Nephron (organoid): ENCODE results near the gene KLHL25.

Experiments used
- H3K27ac Mint-ChIP-seq, 3 experiments: 2 replicates each; pipeline ENCODE4 v1.8.0; 2020; ENCODE audit warnings: mixed read lengths in 3 of 3, mild to moderate bottlenecking in 2 of 3, moderate library complexity in 1 of 3
- H3K27me3 Mint-ChIP-seq: 2 replicates; pipeline ENCODE4 v1.8.0; 2021; ENCODE audit warnings: low read depth, mild to moderate bottlenecking, moderate library complexity, mixed read lengths
- H3K36me3 Mint-ChIP-seq: 2 replicates; pipeline ENCODE4 v1.8.0; 2020; ENCODE audit warnings: low read depth, mixed read lengths
- H3K4me1 Mint-ChIP-seq: 2 replicates; pipeline ENCODE4 v1.8.0; 2020; ENCODE audit warnings: mixed read lengths
- H3K4me3 Mint-ChIP-seq, 3 experiments: 2 replicates each; pipeline ENCODE4 v1.8.0; 2020; ENCODE audit warnings: mild to moderate bottlenecking in 3 of 3, mixed read lengths in 3 of 3, moderate library complexity in 2 of 3
- H3K9me3 Mint-ChIP-seq: 2 replicates; pipeline ENCODE4 v1.8.0; 2020; ENCODE audit warnings: mixed read lengths
- TF ChIP-seq, protein P1 (sequence below), 3 experiments: fragments of 200-600 bp; sonication (generic); IDR thresholded peaks; one replicate each; pipeline ENCODE4 v1.5.0; 2021; ENCODE audit warnings: antibody characterized with exemption in 3 of 3; ENCODE audit not compliant: unreplicated experiment in 3 of 3

Gene KLHL25

DNA sequence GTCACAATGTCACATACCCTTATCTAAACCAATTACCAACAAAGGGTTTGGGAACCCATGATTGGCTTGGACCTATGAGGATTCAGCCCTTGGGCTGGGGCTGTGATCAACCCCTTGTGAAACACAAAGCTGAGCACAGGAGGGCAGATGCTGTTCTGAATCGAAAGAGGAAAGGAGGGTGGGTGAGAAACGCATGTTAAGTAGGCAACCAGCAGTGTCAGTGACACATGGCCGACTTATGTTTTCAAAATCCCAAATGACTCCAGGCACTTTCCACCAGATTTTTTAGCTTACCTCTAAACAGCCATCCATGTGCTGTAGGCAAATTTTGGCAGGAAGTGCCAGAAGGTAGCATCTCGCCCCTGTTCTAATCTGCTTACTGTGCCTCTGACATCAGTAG is 34.1 kb upstream of the KLHL25 start:
- Mint-ChIP-seq H3K36me3 (no peaks in the 10 kb centered on the region), H3K27ac (no peak overlapping the region), H3K4me1 (peaks cover 8% of the 10 kb centered on the region), H3K27me3 (peaks cover 4% of the 10 kb centered on the region), H3K9me3 (no peaks in the 10 kb centered on the region), H3K4me3 (no peak overlapping the region)
- TF ChIP-seq, protein P1, sequence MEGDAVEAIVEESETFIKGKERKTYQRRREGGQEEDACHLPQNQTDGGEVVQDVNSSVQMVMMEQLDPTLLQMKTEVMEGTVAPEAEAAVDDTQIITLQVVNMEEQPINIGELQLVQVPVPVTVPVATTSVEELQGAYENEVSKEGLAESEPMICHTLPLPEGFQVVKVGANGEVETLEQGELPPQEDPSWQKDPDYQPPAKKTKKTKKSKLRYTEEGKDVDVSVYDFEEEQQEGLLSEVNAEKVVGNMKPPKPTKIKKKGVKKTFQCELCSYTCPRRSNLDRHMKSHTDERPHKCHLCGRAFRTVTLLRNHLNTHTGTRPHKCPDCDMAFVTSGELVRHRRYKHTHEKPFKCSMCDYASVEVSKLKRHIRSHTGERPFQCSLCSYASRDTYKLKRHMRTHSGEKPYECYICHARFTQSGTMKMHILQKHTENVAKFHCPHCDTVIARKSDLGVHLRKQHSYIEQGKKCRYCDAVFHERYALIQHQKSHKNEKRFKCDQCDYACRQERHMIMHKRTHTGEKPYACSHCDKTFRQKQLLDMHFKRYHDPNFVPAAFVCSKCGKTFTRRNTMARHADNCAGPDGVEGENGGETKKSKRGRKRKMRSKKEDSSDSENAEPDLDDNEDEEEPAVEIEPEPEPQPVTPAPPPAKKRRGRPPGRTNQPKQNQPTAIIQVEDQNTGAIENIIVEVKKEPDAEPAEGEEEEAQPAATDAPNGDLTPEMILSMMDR (IDR thresholded peaks at IDR 0.05; ENCODE audit: unreplicated experiment in 3 of 3), result no peak

DNA sequence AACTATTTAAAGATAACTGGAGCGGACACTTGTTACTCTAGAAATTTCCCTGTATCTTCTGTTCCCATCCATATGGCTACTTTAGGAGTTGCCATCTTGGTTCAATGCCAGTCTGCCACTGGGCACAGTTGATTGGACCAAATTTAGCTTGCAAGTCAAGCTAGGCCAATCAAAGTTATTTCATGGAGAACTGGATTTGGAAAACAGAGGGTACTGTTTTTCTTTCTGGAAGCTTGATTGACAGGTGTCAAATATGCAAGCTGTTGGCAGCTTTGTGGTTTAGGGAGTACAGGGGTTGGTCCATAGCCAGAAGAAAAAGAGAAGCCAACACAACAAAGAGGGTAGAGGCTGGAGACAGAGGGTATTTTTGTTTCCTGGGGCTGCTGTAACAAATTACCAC is 33.4 kb upstream of the KLHL25 start:
- H3K27me3 Mint-ChIP-seq, result peaks cover 4% of the 10 kb centered on the region
- H3K9me3 Mint-ChIP-seq, result no peaks in the 10 kb centered on the region
- no peaks in the 10 kb centered on the region for H3K36me3 Mint-ChIP-seq
- peaks cover 8% of the 10 kb centered on the region for H3K4me1 Mint-ChIP-seq
- H3K4me3 Mint-ChIP-seq, result no peak overlapping the region
- no peak overlapping the region for H3K27ac Mint-ChIP-seq
- TF ChIP-seq, protein P1 (IDR thresholded peaks at IDR 0.05; ENCODE audit: unreplicated experiment in 3 of 3), result no peak

DNA sequence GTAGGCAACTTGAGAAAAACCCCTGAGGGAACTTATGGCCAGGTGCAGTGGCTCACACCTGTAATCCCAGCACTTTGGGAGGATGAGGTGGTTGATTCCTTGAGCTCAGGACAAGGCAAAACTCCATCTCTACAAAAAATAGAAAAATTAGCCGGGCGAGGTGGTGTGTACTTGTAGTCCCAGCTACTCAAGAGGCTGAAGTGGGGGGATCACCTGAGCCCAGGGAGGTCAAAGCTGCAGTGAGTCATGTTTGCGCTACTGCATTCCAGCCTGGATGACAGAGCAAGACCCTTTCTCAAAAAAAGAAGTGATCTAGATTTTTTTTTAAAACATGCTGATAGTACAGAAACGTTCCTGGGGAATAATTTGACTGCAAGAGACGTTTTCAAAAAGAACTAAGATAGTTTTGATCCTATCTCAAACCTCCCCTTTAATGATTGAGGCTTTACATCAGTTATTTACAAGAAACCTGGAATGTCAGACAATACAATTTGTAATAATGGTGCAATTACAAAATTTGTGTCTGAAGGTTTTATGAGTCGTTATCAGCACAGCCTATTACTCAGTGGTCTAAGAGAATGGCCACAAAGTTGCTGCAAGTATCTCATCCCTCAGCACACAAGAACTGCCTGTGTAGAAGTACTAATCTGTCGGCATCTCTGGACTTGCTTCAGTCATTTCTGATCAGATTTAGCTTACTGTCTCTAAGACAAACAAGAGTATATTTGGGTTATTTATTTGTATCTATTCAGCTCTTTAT is 32.2 kb upstream of the KLHL25 start:
- H3K27me3 Mint-ChIP-seq, result peaks cover 4% of the 10 kb centered on the region
- TF ChIP-seq, protein P1 (IDR thresholded peaks at IDR 0.05; ENCODE audit: unreplicated experiment in 3 of 3), result no peak
- H3K9me3 Mint-ChIP-seq, result no peaks in the 10 kb centered on the region
- H3K36me3 Mint-ChIP-seq, result no peaks in the 10 kb centered on the region
- no peak overlapping the region for H3K27ac Mint-ChIP-seq
- peaks cover 6% of the 10 kb centered on the region for H3K4me1 Mint-ChIP-seq
- no peak overlapping the region for H3K4me3 Mint-ChIP-seq

DNA sequence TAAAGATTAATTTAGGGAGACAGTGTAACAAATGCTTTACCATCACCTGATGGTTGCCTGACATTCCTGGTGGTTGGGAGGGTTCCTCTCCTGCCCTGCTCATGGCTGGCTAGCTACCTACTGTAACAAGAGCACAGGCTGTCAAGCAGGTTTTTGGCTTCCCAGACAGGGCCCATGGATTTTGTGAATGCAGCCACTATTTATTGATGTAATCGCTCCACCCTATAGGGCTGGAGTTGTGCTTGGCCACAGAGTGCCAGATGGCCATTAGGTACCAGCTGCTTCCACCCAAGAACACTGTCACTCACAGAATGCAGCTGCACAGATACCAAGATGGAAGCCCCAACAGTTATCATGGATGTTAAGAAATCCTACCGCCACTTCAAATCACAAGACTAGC is 31.0 kb upstream of the KLHL25 start:
- no peak overlapping the region for H3K4me3 Mint-ChIP-seq
- H3K27ac Mint-ChIP-seq, result no peak overlapping the region
- H3K9me3 Mint-ChIP-seq, result no peaks in the 10 kb centered on the region
- TF ChIP-seq, protein P1 (IDR thresholded peaks at IDR 0.05; ENCODE audit: unreplicated experiment in 3 of 3), result no peak
- H3K36me3 Mint-ChIP-seq, result no peaks in the 10 kb centered on the region
- H3K4me1 Mint-ChIP-seq, result no peaks in the 10 kb centered on the region
- H3K27me3 Mint-ChIP-seq, result peaks cover 4% of the 10 kb centered on the region

DNA sequence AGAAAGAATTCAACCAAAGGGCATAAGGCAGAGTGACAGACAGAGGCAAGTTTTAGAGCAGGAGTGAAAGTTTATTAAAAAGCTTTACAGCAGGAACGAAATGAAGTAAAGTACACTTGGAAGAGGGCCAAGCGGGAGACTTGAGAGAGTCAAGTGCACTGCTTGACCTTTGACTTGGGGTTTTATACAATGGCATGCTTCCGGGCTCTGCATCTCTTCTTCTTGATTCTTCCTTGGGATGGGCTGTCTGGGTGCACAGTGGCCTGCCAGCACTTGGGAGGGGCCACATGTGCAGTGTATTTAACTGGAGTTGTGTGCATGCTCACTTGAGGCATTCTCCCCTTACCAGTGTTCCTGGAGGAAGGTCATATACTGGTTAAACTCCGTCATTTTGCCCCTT is 30.4 kb upstream of the KLHL25 start:
- Mint-ChIP-seq H3K36me3 (no peaks in the 10 kb centered on the region), H3K27ac (no peak overlapping the region), H3K4me3 (no peak overlapping the region), H3K4me1 (no peaks in the 10 kb centered on the region), H3K27me3 (peaks cover 4% of the 10 kb centered on the region), H3K9me3 (no peaks in the 10 kb centered on the region)
- TF ChIP-seq, protein P1 (IDR thresholded peaks at IDR 0.05; ENCODE audit: unreplicated experiment in 3 of 3), result no peak

DNA sequence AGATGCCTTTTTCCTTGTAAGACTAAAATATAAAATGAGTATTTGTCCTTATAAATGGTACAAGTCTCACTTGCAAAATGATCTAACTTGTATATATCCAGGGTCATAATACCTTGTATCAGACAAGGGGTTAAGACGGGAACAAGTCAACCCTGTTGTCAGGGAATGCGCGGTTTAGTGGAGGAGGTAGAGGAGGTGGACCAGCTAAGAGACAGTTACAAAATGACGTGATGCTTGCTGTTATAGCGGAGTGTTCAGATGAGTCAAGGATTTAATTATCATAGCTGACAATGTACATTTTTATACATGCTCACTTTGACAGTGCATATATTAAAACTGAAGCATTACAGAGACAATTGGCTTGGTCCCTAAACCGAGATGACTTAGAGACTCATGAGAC is 26.8 kb upstream of the KLHL25 start:
- TF ChIP-seq, protein P1 (IDR thresholded peaks at IDR 0.05; ENCODE audit: unreplicated experiment in 3 of 3), result no peak
- peaks cover 4% of the 10 kb centered on the region for H3K27me3 Mint-ChIP-seq
- no peak overlapping the region for H3K27ac Mint-ChIP-seq
- H3K9me3 Mint-ChIP-seq, result no peaks in the 10 kb centered on the region
- no peaks in the 10 kb centered on the region for H3K36me3 Mint-ChIP-seq
- H3K4me3 Mint-ChIP-seq, result no peak overlapping the region
- H3K4me1 Mint-ChIP-seq, result no peaks in the 10 kb centered on the region
